ENCODE data around the gene C1QTNF7.

The C1QTNF7 gene

GRCh38 chr4:15400981-15401671, 26.7 kb upstream of the C1QTNF7 start:
- H3K4me3 ChIP-seq (ENCODE audit: low read length): no peak overlapping the region; the same call in 1 of the 2 replicates
- TF ChIP-seq ZNF274 (IDR thresholded peaks at IDR 0.05; ENCODE audit: low read depth, low read length): no peak

GRCh38 chr4:15402146-15402545, 25.7 kb upstream of the C1QTNF7 start:
- no peak overlapping the region for H3K4me3 ChIP-seq (ENCODE audit: low read length)
- TF ChIP-seq ZNF274 (IDR thresholded peaks at IDR 0.05; ENCODE audit: low read depth, low read length): no peak

GRCh38 chr4:15402974-15403373, 24.9 kb upstream of the C1QTNF7 start:
- TF ChIP-seq ZNF274 (IDR thresholded peaks at IDR 0.05; ENCODE audit: low read depth, low read length): no peak

GRCh38 chr4:15405018-15405417, 22.8 kb upstream of the C1QTNF7 start:
- no peak overlapping the region for H3K4me3 ChIP-seq (ENCODE audit: low read length)
- no peak for TF ChIP-seq ZNF274 (IDR thresholded peaks at IDR 0.05; ENCODE audit: low read depth, low read length)

More at GRCh38 chr4:15402974-15403373, 24.9 kb upstream of the C1QTNF7 start:
- H3K4me3 ChIP-seq (ENCODE audit: low read length): no peak overlapping the region

- H3K4me3 ChIP-seq (ENCODE audit: low read length): no peak overlapping the region
- no peak for TF ChIP-seq ZNF274 (IDR thresholded peaks at IDR 0.05; ENCODE audit: low read depth, low read length)
These were observed 17.1 kb upstream of the C1QTNF7 start for GRCh38 chr4:15410750-15411149.

- TF ChIP-seq ZNF274 (IDR thresholded peaks at IDR 0.05; ENCODE audit: low read depth, low read length): no peak
These were observed 15.4 kb upstream of the C1QTNF7 start for GRCh38 chr4:15412461-15412860.

GRCh38 chr4:15413010-15413622, 14.7 kb upstream of the C1QTNF7 start:
- no peak for TF ChIP-seq ZNF274 (IDR thresholded peaks at IDR 0.05; ENCODE audit: low read depth, low read length)
- no peak overlapping the region for H3K4me3 ChIP-seq (ENCODE audit: low read length)

More at GRCh38 chr4:15412461-15412860, 15.4 kb upstream of the C1QTNF7 start:
- H3K4me3 ChIP-seq (ENCODE audit: low read length): no peak overlapping the region

- TF ChIP-seq ZNF274 (IDR thresholded peaks at IDR 0.05; ENCODE audit: low read depth, low read length): no peak
- H3K4me3 ChIP-seq (ENCODE audit: low read length): no peak overlapping the region
These were observed 14.2 kb upstream of the C1QTNF7 start for GRCh38 chr4:15413623-15414019.

- TF ChIP-seq ZNF274 (IDR thresholded peaks at IDR 0.05; ENCODE audit: low read depth, low read length): no peak
- H3K4me3 ChIP-seq (ENCODE audit: low read length): no peak overlapping the region
These were observed 13.2 kb upstream of the C1QTNF7 start for GRCh38 chr4:15414551-15415091.

GRCh38 chr4:15416357-15417232, 11.2 kb upstream of the C1QTNF7 start:
- H3K4me3 ChIP-seq (ENCODE audit: low read length): no peak overlapping the region
- TF ChIP-seq ZNF274 (IDR thresholded peaks at IDR 0.05; ENCODE audit: low read depth, low read length): no peak

- H3K4me3 ChIP-seq (ENCODE audit: low read length): no peak overlapping the region
- TF ChIP-seq ZNF274 (IDR thresholded peaks at IDR 0.05; ENCODE audit: low read depth, low read length): no peak
These were observed 10.6 kb upstream of the C1QTNF7 start for GRCh38 chr4:15417233-15417660.

GRCh38 chr4:15418956-15419355, 8.9 kb upstream of the C1QTNF7 start:
- H3K4me3 ChIP-seq (ENCODE audit: low read length): no peak overlapping the region
- no peak for TF ChIP-seq ZNF274 (IDR thresholded peaks at IDR 0.05; ENCODE audit: low read depth, low read length)

- H3K4me3 ChIP-seq (ENCODE audit: low read length): no peak overlapping the region
- no peak for TF ChIP-seq ZNF274 (IDR thresholded peaks at IDR 0.05; ENCODE audit: low read depth, low read length)
These were observed 7.2 kb upstream of the C1QTNF7 start for GRCh38 chr4:15420642-15421041.

GRCh38 chr4:15423285-15423711, 4.5 kb upstream of the C1QTNF7 start:
- TF ChIP-seq ZNF274 (IDR thresholded peaks at IDR 0.05; ENCODE audit: low read depth, low read length): no peak
- no peak overlapping the region for H3K4me3 ChIP-seq (ENCODE audit: low read length)

All from GM08714 (cell line).